HepG2 (cell line): ENCODE results near the gene MNT. TPM values are rescaled to one million over a fixed set of nuclear protein-coding genes. Genes with fewer than 3 reads are reported as not detected.
A peak's percentile ranks its signal among the peaks of the same experiment; 100 is the strongest.

Experiments used
- ATRX ChIP-seq: sonication (generic); formaldehyde crosslinking; IDR thresholded peaks from 2 replicates; pipeline ENCODE4 v1.4.0; 2020; ENCODE audit warnings: missing genetic modification reagents, borderline replicate concordance
- EED ChIP-seq: sonication (generic); formaldehyde crosslinking; IDR thresholded peaks from 2 replicates; pipeline ENCODE4 v1.5.0; 2020; ENCODE audit warnings: mild to moderate bottlenecking, missing genetic modification reagents
- FOSL2 ChIP-seq: sonication (generic); formaldehyde crosslinking; IDR thresholded peaks from 2 replicates; pipeline ENCODE4 v1.4.0; 2020; ENCODE audit warnings: missing genetic modification reagents
- FOXP1 ChIP-seq, 2 experiments: fragments of 450-650 bp in 1 of 2; IDR thresholded peaks; 2 replicates each; pipeline ENCODE4 v1.6.1; 2017 to 2018; ENCODE audit warnings: antibody characterized with exemption in 1 of 2
- JUN ChIP-seq: sonication (generic); formaldehyde crosslinking; IDR thresholded peaks from 2 replicates; pipeline ENCODE4 v1.4.0; 2020; ENCODE audit warnings: mild to moderate bottlenecking, missing genetic modification reagents
- KDM3A ChIP-seq: IDR thresholded peaks from 2 replicates; pipeline ENCODE4 v1.6.1; 2018; ENCODE audit warnings: low read depth, missing compliant biosample characterization
- MEIS1 ChIP-seq: sonication (generic); formaldehyde crosslinking; IDR thresholded peaks from 2 replicates; pipeline ENCODE4 v1.9.0; 2021; ENCODE audit warnings: mild to moderate bottlenecking, missing genetic modification reagents, moderate library complexity, borderline replicate concordance
- MIXL1 ChIP-seq: IDR thresholded peaks from 2 replicates; pipeline ENCODE4 v1.6.1; 2016
- POGK ChIP-seq: sonication (generic); formaldehyde crosslinking; conservative IDR thresholded peaks from 2 replicates; pipeline ENCODE4 v1.8.0; 2022; ENCODE audit warnings: mild to moderate bottlenecking, moderate library complexity, missing genetic modification reagents
- RARA ChIP-seq: IDR thresholded peaks from 2 replicates; pipeline ENCODE4 v1.6.1; 2016; ENCODE audit warnings: missing genetic modification reagents, missing compliant biosample characterization
- THRA ChIP-seq: sonication (generic); formaldehyde crosslinking; IDR thresholded peaks from 2 replicates; pipeline ENCODE4 v1.4.0; 2020; ENCODE audit warnings: missing genetic modification reagents, borderline replicate concordance
- TP53 ChIP-seq: sonication (generic); formaldehyde crosslinking; conservative IDR thresholded peaks from 2 replicates; pipeline ENCODE4 v1.4.0; 2020; ENCODE audit warnings: missing genetic modification reagents
- ZBTB40 ChIP-seq, 2 experiments: fragments of 450-650 bp in 1 of 2; sonication (generic) in 1 of 2; formaldehyde crosslinking in 1 of 2; IDR thresholded peaks; 2 replicates each; pipeline versions ENCODE4 v1.6.1 to v1.8.0; 2016 to 2022; ENCODE audit warnings: antibody characterized with exemption in 1 of 2, mild to moderate bottlenecking in 1 of 2, missing genetic modification reagents in 1 of 2
- ZMAT3 ChIP-seq: sonication (generic); formaldehyde crosslinking; conservative IDR thresholded peaks from 2 replicates; pipeline ENCODE4 v1.7.0; 2021; ENCODE audit warnings: missing genetic modification reagents
- ZNF207 ChIP-seq: fragments of 450-650 bp; IDR thresholded peaks from 2 replicates; pipeline ENCODE4 v1.6.1; 2016; ENCODE audit warnings: antibody characterized with exemption, borderline replicate concordance
- ZNF225 ChIP-seq: sonication (generic); formaldehyde crosslinking; IDR thresholded peaks from 2 replicates; pipeline ENCODE4 v1.4.0; 2020; ENCODE audit warnings: mild to moderate bottlenecking, missing genetic modification reagents
- ZNF382 ChIP-seq: sonication (generic); formaldehyde crosslinking; IDR thresholded peaks from 2 replicates; pipeline ENCODE4 v1.5.0; 2020; ENCODE audit warnings: missing genetic modification reagents, mild to moderate bottlenecking, borderline replicate concordance
- ZNF589 ChIP-seq: sonication (generic); formaldehyde crosslinking; conservative IDR thresholded peaks from 2 replicates; pipeline ENCODE4 v1.8.0; 2022; ENCODE audit warnings: mild to moderate bottlenecking, moderate library complexity, missing genetic modification reagents
- polyA plus RNA-seq, 8 experiments: library from polyadenylated mRNA; depleted of rRNA in 3 of 8; stranded (reverse) in 7 of 8; unstranded in 1 of 8; fragments of >200 nt; fragmentation: Illumina TruSeq in 4 of 8; extraction: Trizol in 4 of 8; gene quantifications; 2 replicates each; pipeline versions ENCODE4 v1.2.1 to v1.2.3, GENCODE V29; 2011 to 2016; ENCODE audit warnings: low read depth in 4 of 8, missing spikeins in 1 of 8, mixed read lengths in 1 of 8; ENCODE audit not compliant: insufficient read depth in 1 of 8
- total RNA-seq, 5 experiments: library from RNA; depleted of rRNA; stranded (reverse); fragments of >200 nt; fragmentation: Illumina TruSeq; extraction: Trizol; gene quantifications; 2 replicates each; pipeline ENCODE4 v1.2.3, GENCODE V29; 2016; ENCODE audit warnings: low read depth in 1 of 5

The MNT gene
- total and polyA plus RNA-seq, 2 of the 13 experiments (the other 11 are each of a cell fraction or from before 2014, with no cell fraction given): 2.1 to 3.5 TPM

GRCh38 chr17:2336215-2336851 is 64.5 kb downstream of the MNT start, which contains the start of gene TSR1 (continued):
- no peak for TF ChIP-seq JUN (CRISPR knock-in tag)
- TF ChIP-seq RARA: no peak; the same call in 1 of the 2 replicates
- TF ChIP-seq KDM3A (CRISPR knock-in tag): no peak
- no peak for TF ChIP-seq ZNF207
- TF ChIP-seq EED (CRISPR knock-in tag): 0 out of 2 replicates have a peak, but pooled peaks have one; percentile 34
- peak; percentile 68 for TF ChIP-seq POGK (CRISPR knock-in tag)
- TF ChIP-seq FOXP1 (IDR thresholded peaks at IDR 0.05): no peak
- no peak for TF ChIP-seq FOXP1 (CRISPR knock-in tag; IDR thresholded peaks at IDR 0.05)
- no peak for TF ChIP-seq MIXL1 (CRISPR knock-in tag)
- peak; percentile 59 for TF ChIP-seq ZNF589
- TF ChIP-seq ZNF382 (CRISPR knock-in tag): no peak
- peak; percentile 30 for TF ChIP-seq FOSL2 (CRISPR knock-in tag)
- peak; percentile 69; the same call in 1 of the 2 replicates for TF ChIP-seq ZNF225 (CRISPR knock-in tag)
- TF ChIP-seq ATRX (CRISPR knock-in tag): no peak
- TF ChIP-seq ZMAT3 (CRISPR knock-in tag): peak; percentile 89; the same call in 1 of the 2 replicates
- peak; percentile 79 for TF ChIP-seq ZBTB40 (IDR thresholded peaks at IDR 0.05)
- TF ChIP-seq ZBTB40 (CRISPR knock-in tag; IDR thresholded peaks at IDR 0.05): peak; percentile 74; the same call in 1 of the 2 replicates
- TF ChIP-seq TP53 (CRISPR knock-in tag): 0 out of 2 replicates have a peak, but pooled peaks have one; percentile 24
- no peak for TF ChIP-seq MEIS1 (CRISPR knock-in tag)
- no peak for TF ChIP-seq THRA (CRISPR knock-in tag)
